HT-29 (cell line): ENCODE measurements around the gene UBXN7. TPM values are rescaled to one million over a fixed set of nuclear protein-coding genes. Genes with fewer than 3 reads are reported as not detected.
A peak's percentile ranks its signal among the peaks of the same experiment; 100 is the strongest.
"Not testable (repeated sequence)": the region's sequence is repeated elsewhere in the genome, so short reads cannot be mapped to it uniquely, and the experiment has no call there.

ENCODE experiments used
- DNase-seq: peaks from one replicate; pipeline ENCODE4 v3.0.0-alpha.2; 2015; ENCODE audit warnings: low spot score
- total RNA-seq: library from RNA; depleted of rRNA; stranded (reverse); fragments of >200 nt; shearing (Covaris generic); gene quantifications from 2 replicates; pipeline ENCODE4 v1.2.3, GENCODE V29; 2014; rRNA removed

UBXN7 gene
- 7.0 and 9.3 TPM in 2 replicates for total RNA-seq

GRCh38 chr3:196432137-196432879, at the start of gene UBXN7:
TSS of gene UBXN7 (minus strand) at chr3:196432427. CDS start at chr3:196432399, 28 bp downstream.
- DNase-seq = peak; percentile 97

- no peak for DNase-seq
These were observed 45.5 kb upstream of the UBXN7 start for GRCh38 chr3:196477678-196478077.

- no peak for DNase-seq
These were observed 40.1 kb upstream of the UBXN7 start for GRCh38 chr3:196472286-196472685.

- no peak for DNase-seq
These were observed 39.3 kb upstream of the UBXN7 start for GRCh38 chr3:196471551-196471950.

- DNase-seq = not testable (repeated sequence)
These were observed 38.0 kb upstream of the UBXN7 start for GRCh38 chr3:196470182-196470581.

- DNase-seq = no peak
These were observed 31.6 kb upstream of the UBXN7 start for GRCh38 chr3:196463804-196464203.

- DNase-seq = no peak
These were observed 31.2 kb upstream of the UBXN7 start for GRCh38 chr3:196463478-196463756.

GRCh38 chr3:196462680-196463477, 30.7 kb upstream of the UBXN7 start:
- not testable (repeated sequence) for DNase-seq

GRCh38 chr3:196458063-196458462, 25.8 kb upstream of the UBXN7 start:
- no peak for DNase-seq

- not testable (repeated sequence) for DNase-seq
These were observed 25.2 kb upstream of the UBXN7 start for GRCh38 chr3:196457470-196457869.

- DNase-seq = no peak
These were observed 22.7 kb upstream of the UBXN7 start for GRCh38 chr3:196454935-196455334.

- DNase-seq = peak; percentile 11
These were observed 13.2 kb upstream of the UBXN7 start for GRCh38 chr3:196445391-196445790.

- DNase-seq = no peak
These were observed 12.3 kb upstream of the UBXN7 start for GRCh38 chr3:196444500-196444894.

- DNase-seq = no peak
These were observed 8.5 kb upstream of the UBXN7 start for GRCh38 chr3:196440696-196441095.

- DNase-seq = no peak
These were observed 7.9 kb upstream of the UBXN7 start for GRCh38 chr3:196440041-196440537.

GRCh38 chr3:196431181-196432136, 768 bp downstream of the UBXN7 start:
- peak; percentile 45 for DNase-seq

GRCh38 chr3:196428041-196428440, 4.2 kb downstream of the UBXN7 start:
- no peak for DNase-seq

- DNase-seq = not testable (repeated sequence)
These were observed 7.8 kb downstream of the UBXN7 start for GRCh38 chr3:196424421-196424820.

- DNase-seq = peak; percentile 23
These were observed 9.0 kb downstream of the UBXN7 start for GRCh38 chr3:196423044-196423781.

- not testable (repeated sequence) for DNase-seq
These were observed 10.6 kb downstream of the UBXN7 start for GRCh38 chr3:196421668-196422067.

GRCh38 chr3:196419386-196419785, 12.8 kb downstream of the UBXN7 start:
- DNase-seq = no peak
